Epithelial cell of alveolus of lung (primary cell): Measurements from ENCODE around the gene FKBP4. TPM values are rescaled to one million over a fixed set of nuclear protein-coding genes. Genes with fewer than 3 reads are reported as not detected.

ENCODE experiments used
- total RNA-seq: library from RNA; depleted of rRNA; stranded (reverse); fragments of >200 nt; gene quantifications from 2 replicates; pipeline ENCODE4 v1.2.1, GENCODE V29; 2015

FKBP4 gene, protein sequence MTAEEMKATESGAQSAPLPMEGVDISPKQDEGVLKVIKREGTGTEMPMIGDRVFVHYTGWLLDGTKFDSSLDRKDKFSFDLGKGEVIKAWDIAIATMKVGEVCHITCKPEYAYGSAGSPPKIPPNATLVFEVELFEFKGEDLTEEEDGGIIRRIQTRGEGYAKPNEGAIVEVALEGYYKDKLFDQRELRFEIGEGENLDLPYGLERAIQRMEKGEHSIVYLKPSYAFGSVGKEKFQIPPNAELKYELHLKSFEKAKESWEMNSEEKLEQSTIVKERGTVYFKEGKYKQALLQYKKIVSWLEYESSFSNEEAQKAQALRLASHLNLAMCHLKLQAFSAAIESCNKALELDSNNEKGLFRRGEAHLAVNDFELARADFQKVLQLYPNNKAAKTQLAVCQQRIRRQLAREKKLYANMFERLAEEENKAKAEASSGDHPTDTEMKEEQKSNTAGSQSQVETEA
- 28.3 and 37.0 TPM in 2 replicates for total RNA-seq

GRCh38 chr12:2794736-2795289 is at the start of gene FKBP4:
TSS of gene FKBP4 (plus strand) at chr12:2794970. CDS start at chr12:2795140, 170 bp downstream.

GRCh38 chr12:2812290-2813213 is 17.8 kb downstream of the FKBP4 start, which contains the start of gene ITFG2:
TSS of gene ITFG2 (plus strand) at chr12:2812668. CDS start at chr12:2812761, 93 bp downstream.

DNA sequence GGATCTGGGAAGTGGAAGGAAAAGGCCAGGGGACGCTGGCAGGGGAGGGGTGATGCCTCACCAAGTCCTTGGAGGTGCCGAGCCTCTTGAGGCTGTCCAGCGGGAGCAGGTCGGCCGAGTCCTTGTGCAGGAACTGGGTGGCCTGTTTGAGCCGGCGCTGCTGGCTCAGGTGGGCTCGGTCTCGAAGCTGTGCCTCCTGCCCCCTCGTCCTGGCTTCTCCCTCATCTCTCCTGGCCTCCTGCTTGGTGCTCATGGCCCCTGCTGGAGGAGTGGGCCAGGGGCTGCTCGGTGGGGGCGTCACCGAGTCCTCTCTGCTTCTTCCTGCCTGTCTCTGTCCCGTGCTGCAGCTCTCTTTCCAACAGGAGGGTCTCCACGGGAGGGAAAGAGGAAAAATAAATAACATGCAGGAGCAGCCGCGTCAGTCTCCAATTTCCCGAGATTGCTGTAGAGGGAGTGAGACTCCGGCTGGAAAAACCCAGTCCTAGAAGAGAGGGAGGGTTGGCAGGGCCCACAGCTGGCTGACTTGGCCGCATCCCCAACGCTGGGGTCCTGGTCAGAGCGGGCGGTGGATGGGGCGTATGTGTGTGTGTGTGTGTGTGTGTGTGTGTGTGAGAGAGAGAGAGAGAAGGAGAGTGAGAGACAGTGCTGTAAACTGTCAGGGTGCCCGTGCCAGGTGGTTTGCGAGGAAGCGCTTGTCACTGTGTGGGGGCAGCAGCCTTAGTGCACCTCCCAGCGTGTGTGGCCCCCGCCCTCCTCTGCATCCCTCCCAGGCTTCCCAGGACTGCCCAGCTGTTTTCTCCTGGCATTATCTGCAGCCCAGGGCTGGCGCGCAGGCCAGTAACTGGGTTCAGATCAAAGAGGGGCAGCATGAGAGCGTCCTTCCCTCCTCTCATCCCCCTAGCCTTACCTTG is 40.1 kb downstream of the FKBP4 start, which contains the start of gene NRIP2:
TSS of gene NRIP2 (minus strand) at position 455 of the 911 bp plus-strand sequence. CDS start at position 403, 52 bp downstream.

Other genes starting within 250 kb of the FKBP4 start
- gene ITFG2, start 17.7 kb downstream of the FKBP4 start, total RNA-seq = 15.2 and 17.3 TPM in 2 replicates
- 1.0 TPM in 1 of 2 replicates, not detected in the other for gene NRIP2, start 40.1 kb downstream of the FKBP4 start, total RNA-seq
- not detected in 2 replicates for gene TEX52, start 62.1 kb downstream of the FKBP4 start, total RNA-seq
- 13.1 and 39.3 TPM in 2 replicates for gene FOXM1, start 82.2 kb downstream of the FKBP4 start, total RNA-seq
- 13.6 and 38.8 TPM in 2 replicates for gene RHNO1, start 82.3 kb downstream of the FKBP4 start, total RNA-seq
- gene TULP3, start 95.9 kb downstream of the FKBP4 start, total RNA-seq = 26.7 and 28.1 TPM in 2 replicates
- 16.2 and 36.0 TPM in 2 replicates for gene TEAD4, start 164.4 kb downstream of the FKBP4 start, total RNA-seq